Measurements from ENCODE around the gene EEPD1.

DNA sequence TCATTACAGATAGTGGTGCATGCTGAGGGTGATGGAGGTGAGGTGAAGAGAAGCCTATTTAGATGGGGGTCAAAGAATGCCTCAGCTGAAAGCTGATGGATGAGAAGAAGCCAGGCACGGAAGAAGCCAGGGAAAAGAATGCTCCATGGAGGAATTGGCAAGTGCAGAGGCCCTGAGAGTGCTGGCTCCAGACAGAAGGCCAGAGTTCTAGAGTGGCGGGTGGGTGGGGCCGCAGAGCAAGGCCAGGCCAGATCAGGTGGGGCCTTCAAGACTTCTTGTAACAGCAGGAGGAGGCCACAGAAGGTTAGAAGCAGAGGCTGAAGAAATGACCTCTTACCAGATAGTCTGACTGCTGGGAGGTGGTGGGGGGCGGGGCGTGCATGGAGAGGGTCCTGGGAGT lies 7.3 kb downstream of the EEPD1 start:
- TF ChIP-seq, protein P1, sequence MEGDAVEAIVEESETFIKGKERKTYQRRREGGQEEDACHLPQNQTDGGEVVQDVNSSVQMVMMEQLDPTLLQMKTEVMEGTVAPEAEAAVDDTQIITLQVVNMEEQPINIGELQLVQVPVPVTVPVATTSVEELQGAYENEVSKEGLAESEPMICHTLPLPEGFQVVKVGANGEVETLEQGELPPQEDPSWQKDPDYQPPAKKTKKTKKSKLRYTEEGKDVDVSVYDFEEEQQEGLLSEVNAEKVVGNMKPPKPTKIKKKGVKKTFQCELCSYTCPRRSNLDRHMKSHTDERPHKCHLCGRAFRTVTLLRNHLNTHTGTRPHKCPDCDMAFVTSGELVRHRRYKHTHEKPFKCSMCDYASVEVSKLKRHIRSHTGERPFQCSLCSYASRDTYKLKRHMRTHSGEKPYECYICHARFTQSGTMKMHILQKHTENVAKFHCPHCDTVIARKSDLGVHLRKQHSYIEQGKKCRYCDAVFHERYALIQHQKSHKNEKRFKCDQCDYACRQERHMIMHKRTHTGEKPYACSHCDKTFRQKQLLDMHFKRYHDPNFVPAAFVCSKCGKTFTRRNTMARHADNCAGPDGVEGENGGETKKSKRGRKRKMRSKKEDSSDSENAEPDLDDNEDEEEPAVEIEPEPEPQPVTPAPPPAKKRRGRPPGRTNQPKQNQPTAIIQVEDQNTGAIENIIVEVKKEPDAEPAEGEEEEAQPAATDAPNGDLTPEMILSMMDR (IDR thresholded peaks at IDR 0.05; ENCODE audit: low read depth, low read length, missing input control), result no peak
- TF ChIP-seq FOXA1 (IDR thresholded peaks at IDR 0.05) (no peak), SP1 (IDR thresholded peaks at IDR 0.05) (no peak), EGR1 (IDR thresholded peaks at IDR 0.05; ENCODE audit: low read depth in 2 of 2) (no peak), RAD21 (IDR thresholded peaks at IDR 0.05) (no peak), GABPA (IDR thresholded peaks at IDR 0.05 in 1 of 2, conservative IDR thresholded peaks at IDR 0.05 in 1 of 2) (no peak), YY1 (IDR thresholded peaks at IDR 0.05) (no peak), RXRA (IDR thresholded peaks at IDR 0.05) (no peak)
- TF ChIP-seq, protein P2, sequence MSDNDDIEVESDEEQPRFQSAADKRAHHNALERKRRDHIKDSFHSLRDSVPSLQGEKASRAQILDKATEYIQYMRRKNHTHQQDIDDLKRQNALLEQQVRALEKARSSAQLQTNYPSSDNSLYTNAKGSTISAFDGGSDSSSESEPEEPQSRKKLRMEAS (IDR thresholded peaks at IDR 0.05), result no peak
- TF ChIP-seq, protein P3, sequence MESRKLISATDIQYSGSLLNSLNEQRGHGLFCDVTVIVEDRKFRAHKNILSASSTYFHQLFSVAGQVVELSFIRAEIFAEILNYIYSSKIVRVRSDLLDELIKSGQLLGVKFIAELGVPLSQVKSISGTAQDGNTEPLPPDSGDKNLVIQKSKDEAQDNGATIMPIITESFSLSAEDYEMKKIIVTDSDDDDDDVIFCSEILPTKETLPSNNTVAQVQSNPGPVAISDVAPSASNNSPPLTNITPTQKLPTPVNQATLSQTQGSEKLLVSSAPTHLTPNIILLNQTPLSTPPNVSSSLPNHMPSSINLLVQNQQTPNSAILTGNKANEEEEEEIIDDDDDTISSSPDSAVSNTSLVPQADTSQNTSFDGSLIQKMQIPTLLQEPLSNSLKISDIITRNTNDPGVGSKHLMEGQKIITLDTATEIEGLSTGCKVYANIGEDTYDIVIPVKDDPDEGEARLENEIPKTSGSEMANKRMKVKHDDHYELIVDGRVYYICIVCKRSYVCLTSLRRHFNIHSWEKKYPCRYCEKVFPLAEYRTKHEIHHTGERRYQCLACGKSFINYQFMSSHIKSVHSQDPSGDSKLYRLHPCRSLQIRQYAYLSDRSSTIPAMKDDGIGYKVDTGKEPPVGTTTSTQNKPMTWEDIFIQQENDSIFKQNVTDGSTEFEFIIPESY (IDR thresholded peaks at IDR 0.05), result no peak
- TF ChIP-seq, protein P4, sequence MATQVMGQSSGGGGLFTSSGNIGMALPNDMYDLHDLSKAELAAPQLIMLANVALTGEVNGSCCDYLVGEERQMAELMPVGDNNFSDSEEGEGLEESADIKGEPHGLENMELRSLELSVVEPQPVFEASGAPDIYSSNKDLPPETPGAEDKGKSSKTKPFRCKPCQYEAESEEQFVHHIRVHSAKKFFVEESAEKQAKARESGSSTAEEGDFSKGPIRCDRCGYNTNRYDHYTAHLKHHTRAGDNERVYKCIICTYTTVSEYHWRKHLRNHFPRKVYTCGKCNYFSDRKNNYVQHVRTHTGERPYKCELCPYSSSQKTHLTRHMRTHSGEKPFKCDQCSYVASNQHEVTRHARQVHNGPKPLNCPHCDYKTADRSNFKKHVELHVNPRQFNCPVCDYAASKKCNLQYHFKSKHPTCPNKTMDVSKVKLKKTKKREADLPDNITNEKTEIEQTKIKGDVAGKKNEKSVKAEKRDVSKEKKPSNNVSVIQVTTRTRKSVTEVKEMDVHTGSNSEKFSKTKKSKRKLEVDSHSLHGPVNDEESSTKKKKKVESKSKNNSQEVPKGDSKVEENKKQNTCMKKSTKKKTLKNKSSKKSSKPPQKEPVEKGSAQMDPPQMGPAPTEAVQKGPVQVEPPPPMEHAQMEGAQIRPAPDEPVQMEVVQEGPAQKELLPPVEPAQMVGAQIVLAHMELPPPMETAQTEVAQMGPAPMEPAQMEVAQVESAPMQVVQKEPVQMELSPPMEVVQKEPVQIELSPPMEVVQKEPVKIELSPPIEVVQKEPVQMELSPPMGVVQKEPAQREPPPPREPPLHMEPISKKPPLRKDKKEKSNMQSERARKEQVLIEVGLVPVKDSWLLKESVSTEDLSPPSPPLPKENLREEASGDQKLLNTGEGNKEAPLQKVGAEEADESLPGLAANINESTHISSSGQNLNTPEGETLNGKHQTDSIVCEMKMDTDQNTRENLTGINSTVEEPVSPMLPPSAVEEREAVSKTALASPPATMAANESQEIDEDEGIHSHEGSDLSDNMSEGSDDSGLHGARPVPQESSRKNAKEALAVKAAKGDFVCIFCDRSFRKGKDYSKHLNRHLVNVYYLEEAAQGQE (IDR thresholded peaks at IDR 0.05), result no peak

All from liver (tissue), 3 donors.